H9 (cell line): Measurements from ENCODE around the gene EVI2A. TPM values are rescaled to one million over a fixed set of nuclear protein-coding genes. Genes with fewer than 3 reads are reported as not detected.

Source experiments
- DNase-seq: peaks from one replicate; pipeline ENCODE4 v3.0.0-alpha.2; 2017
- H2AFZ ChIP-seq: one replicate; pipeline ENCODE4 v1.6.1; 2013; ENCODE audit warnings: mild to moderate bottlenecking, low read length, control low read depth, moderate library complexity
- H2AK5ac ChIP-seq: 2 replicates; pipeline ENCODE4 v1.6.1; 2013; ENCODE audit warnings: low read length, control low read depth, mixed read lengths; ENCODE audit not compliant: insufficient read length
- H2BK120ac ChIP-seq: one replicate; pipeline ENCODE4 v1.6.1; 2013; ENCODE audit warnings: low read depth, mild to moderate bottlenecking, low read length, control low read depth, inconsistent platforms; ENCODE audit not compliant: poor library complexity, severe bottlenecking
- H2BK12ac ChIP-seq: 2 replicates; pipeline ENCODE4 v1.6.1; 2013; ENCODE audit warnings: low read length, control low read depth, mixed read lengths, low read depth; ENCODE audit not compliant: insufficient read length
- H2BK15ac ChIP-seq: 2 replicates; pipeline ENCODE4 v1.6.1; 2013; ENCODE audit warnings: low read depth, low read length, control low read depth
- H2BK20ac ChIP-seq: one replicate; pipeline ENCODE4 v1.6.1; 2013; ENCODE audit warnings: low read depth, mild to moderate bottlenecking, low read length, control low read depth, inconsistent platforms; ENCODE audit not compliant: poor library complexity, severe bottlenecking
- H2BK5ac ChIP-seq: 2 replicates; pipeline ENCODE4 v1.6.1; 2013; ENCODE audit warnings: low read length, control low read depth, mixed read lengths; ENCODE audit not compliant: insufficient read length
- H3K14ac ChIP-seq: 2 replicates; pipeline ENCODE4 v1.6.1; 2013; ENCODE audit warnings: low read length, control low read depth; ENCODE audit not compliant: insufficient read depth
- H3K18ac ChIP-seq: 2 replicates; pipeline ENCODE4 v1.6.1; 2013; ENCODE audit warnings: low read depth, mild to moderate bottlenecking, mixed read lengths, low read length, control low read depth; ENCODE audit not compliant: insufficient read length
- H3K23ac ChIP-seq: 2 replicates; pipeline ENCODE4 v1.6.1; 2013; ENCODE audit warnings: low read length, control low read depth, mixed read lengths, low read depth; ENCODE audit not compliant: insufficient read length
- H3K23me2 ChIP-seq: 2 replicates; pipeline ENCODE4 v1.6.1; 2013; ENCODE audit warnings: low read depth, mild to moderate bottlenecking, mixed read lengths, low read length, control low read depth; ENCODE audit not compliant: insufficient read length, poor library complexity, severe bottlenecking
- H3K27ac ChIP-seq: 2 replicates; pipeline ENCODE4 v1.5.1; 2013; ENCODE audit warnings: low read length, control low read depth, mixed read lengths, low read depth; ENCODE audit not compliant: insufficient read length
- H3K27me3 ChIP-seq: 2 replicates; pipeline ENCODE4 v1.6.1; 2013; ENCODE audit warnings: low read length, control low read depth, inconsistent platforms; ENCODE audit not compliant: insufficient read depth
- H3K4ac ChIP-seq: 2 replicates; pipeline ENCODE4 v1.6.1; 2013; ENCODE audit warnings: low read depth, mild to moderate bottlenecking, control low read depth, inconsistent platforms, low read length, moderate library complexity
- H3K4me1 ChIP-seq: 2 replicates; pipeline ENCODE4 v1.6.1; 2013; ENCODE audit warnings: low read length, control low read depth, inconsistent platforms; ENCODE audit not compliant: insufficient read depth
- H3K4me2 ChIP-seq: 2 replicates; pipeline ENCODE4 v1.6.1; 2013; ENCODE audit warnings: low read length, control low read depth, mixed read lengths; ENCODE audit not compliant: insufficient read length, insufficient read depth
- H3K56ac ChIP-seq: 2 replicates; pipeline ENCODE4 v1.6.1; 2013; ENCODE audit warnings: low read depth, mild to moderate bottlenecking, mixed read lengths, low read length, control low read depth; ENCODE audit not compliant: insufficient read length
- H3K79me1 ChIP-seq: 2 replicates; pipeline ENCODE4 v1.6.1; 2013; ENCODE audit warnings: low read depth, mild to moderate bottlenecking, moderate library complexity, low read length, control low read depth, inconsistent platforms; ENCODE audit not compliant: insufficient read depth, poor library complexity, severe bottlenecking
- H3K79me2 ChIP-seq: 2 replicates; pipeline ENCODE4 v1.6.1; 2013; ENCODE audit warnings: low read length, control low read depth, inconsistent platforms; ENCODE audit not compliant: insufficient read depth
- H3K9ac ChIP-seq: 2 replicates; pipeline ENCODE4 v1.6.1; 2013; ENCODE audit warnings: low read length, control low read depth, mixed read lengths; ENCODE audit not compliant: insufficient read length; ENCODE audit errors: extremely low read depth
- H3K9me3 ChIP-seq: one replicate; pipeline ENCODE4 v1.6.1; 2013; ENCODE audit warnings: low read depth, low read length, inconsistent platforms; ENCODE audit not compliant: control insufficient read depth
- H3T11ph ChIP-seq: one replicate; pipeline ENCODE4 v1.6.1; 2013; ENCODE audit warnings: mild to moderate bottlenecking, low read length, control low read depth, inconsistent platforms
- H4K20me1 ChIP-seq: one replicate; pipeline ENCODE4 v1.6.1; 2013; ENCODE audit not compliant: control insufficient read depth, insufficient read length, insufficient read depth
- H4K5ac ChIP-seq: 2 replicates; pipeline ENCODE4 v1.6.1; 2013; ENCODE audit warnings: low read depth, mild to moderate bottlenecking, mixed read lengths, low read length, control low read depth; ENCODE audit not compliant: insufficient read length
- H4K8ac ChIP-seq: replicated peaks from 2 replicates; pipeline ENCODE4 v1.6.1; 2013; ENCODE audit warnings: low read length, control low read depth, mixed read lengths, low read depth; ENCODE audit not compliant: insufficient read length
- H4K91ac ChIP-seq: 2 replicates; pipeline ENCODE4 v1.6.1; 2013; ENCODE audit warnings: low read depth, mild to moderate bottlenecking, moderate library complexity, mixed read lengths, low read length, control low read depth; ENCODE audit not compliant: insufficient read length
- H3K27ac Mint-ChIP-seq, 3 experiments: 2 replicates in 2 of 3; 3 replicates in 1 of 3; pipeline ENCODE4 v1.8.0; 2020 to 2021; ENCODE audit warnings: mixed read lengths in 3 of 3, mild to moderate bottlenecking in 1 of 3, moderate library complexity in 1 of 3
- H3K27me3 Mint-ChIP-seq: 2 replicates; pipeline ENCODE4 v1.8.0; 2021; ENCODE audit warnings: low read depth, mild to moderate bottlenecking, moderate library complexity, mixed read lengths
- H3K36me3 Mint-ChIP-seq, 3 experiments: 2 replicates in 2 of 3; 3 replicates in 1 of 3; pipeline ENCODE4 v1.8.0; 2020 to 2021; ENCODE audit warnings: low read depth in 3 of 3, mixed read lengths in 3 of 3; ENCODE audit not compliant: insufficient read depth in 1 of 3
- H3K4me1 Mint-ChIP-seq, 2 experiments: 2 replicates each; pipeline ENCODE4 v1.8.0; 2020; ENCODE audit warnings: mixed read lengths in 2 of 2
- H3K4me3 Mint-ChIP-seq, 2 experiments: 2 replicates in 1 of 2; 3 replicates in 1 of 2; pipeline ENCODE4 v1.8.0; 2020 to 2021; ENCODE audit warnings: mild to moderate bottlenecking in 2 of 2, mixed read lengths in 2 of 2, moderate library complexity in 1 of 2
- H3K9me3 Mint-ChIP-seq, 2 experiments: 2 replicates in 1 of 2; 3 replicates in 1 of 2; pipeline ENCODE4 v1.8.0; 2020; ENCODE audit warnings: mild to moderate bottlenecking in 2 of 2, mixed read lengths in 2 of 2, moderate library complexity in 1 of 2
- CTCF ChIP-seq: fragments of 200-600 bp; sonication (generic); conservative IDR thresholded peaks from 3 replicates; pipeline ENCODE4 v1.8.0; 2021; ENCODE audit warnings: antibody characterized with exemption, mild to moderate bottlenecking
- WGBS: extraction: QIAGEN DNeasy Blood & Tissue Kit; methylation state at CpG from one replicate; pipeline ENCODE4 v1.1.7; 2013; ENCODE audit warnings: missing lambda C conversion rate, low lambda C conversion rate, mixed read lengths; ENCODE audit not compliant: insufficient read length; ENCODE audit errors: extremely low coverage; 5-methylcytosine and 5-hydroxymethylcytosine counted together
- total RNA-seq: library from RNA; stranded (reverse); gene quantifications from 2 replicates; pipeline ENCODE4 v1.2.1, GENCODE V29; 2021

Gene EVI2A
- total RNA-seq, 1 experiment from 2014 or later = not detected

GRCh38 chr17:31274252-31274651 is 47.2 kb downstream of the EVI2A start:
- no peak overlapping the region for H3K27ac ChIP-seq
- no CpG with 5 or more reads among the region's 2 CpGs for WGBS

More at GRCh38 chr17:31274252-31274651, 47.2 kb downstream of the EVI2A start:
- H2AFZ ChIP-seq = no peak overlapping the region
- H3K56ac ChIP-seq = no peak overlapping the region
- H3T11ph ChIP-seq = no peak overlapping the region
- H4K5ac ChIP-seq = no peak overlapping the region
- no peaks in the 10 kb centered on the region for H3K27me3 Mint-ChIP-seq
- H3K18ac ChIP-seq = no peak overlapping the region
- no peaks in the 10 kb centered on the region for H3K79me2 ChIP-seq
- no peak overlapping the region for H2BK120ac ChIP-seq
- no peak overlapping the region for H2BK20ac ChIP-seq
- H3K14ac ChIP-seq = no peak overlapping the region
- H3K9me3 Mint-ChIP-seq = no peaks in the 10 kb centered on the region
- peaks cover 7 to 8% of the 10 kb centered on the region in 2 experiments for H3K4me1 Mint-ChIP-seq
- no peaks in the 10 kb centered on the region for H3K79me1 ChIP-seq
- H3K9me3 ChIP-seq = no peaks in the 10 kb centered on the region
- no peak overlapping the region for H2BK5ac ChIP-seq
- no peak overlapping the region for H3K4ac ChIP-seq
- DNase-seq = no peak
- no peak overlapping the region for H2AK5ac ChIP-seq
- H3K23me2 ChIP-seq = no peaks in the 10 kb centered on the region
- no peak overlapping the region for H2BK15ac ChIP-seq
- no peak overlapping the region for H4K91ac ChIP-seq
- H3K27me3 ChIP-seq = no peaks in the 10 kb centered on the region
- H4K20me1 ChIP-seq = no peaks in the 10 kb centered on the region
- H3K9ac ChIP-seq = no peak overlapping the region
- H4K8ac ChIP-seq = no peak overlapping the region
- H2BK12ac ChIP-seq = no peak overlapping the region
- H3K36me3 Mint-ChIP-seq = peaks cover 0 to 27% (median 16%) of the 10 kb centered on the region in 3 experiments; a peak in 5 of 7 replicates
- H3K4me3 Mint-ChIP-seq = no peak overlapping the region
- H3K4me2 ChIP-seq = no peak overlapping the region
- TF ChIP-seq CTCF = no peak
- H3K4me1 ChIP-seq = peaks cover 3% of the 10 kb centered on the region; the same call in 1 of the 2 replicates
- no peak overlapping the region for H3K23ac ChIP-seq
- H3K27ac Mint-ChIP-seq = no peak overlapping the region
